ENCODE results near the gene ALG12. TPM values are rescaled to one million over a fixed set of nuclear protein-coding genes. Genes with fewer than 3 reads are reported as not detected.
A peak's percentile ranks its signal among the peaks of the same experiment; 100 is the strongest.

Gene ALG12
- total and polyA plus RNA-seq, 2 of the 4 experiments (the other 2 are of a cell fraction): 7.2 to 10.9 TPM

- intact Hi-C loops (cut with micrococcal nuclease): no loop called here
Measured at GRCh38 chr22:49953027-49953679, 34.9 kb upstream of the ALG12 start.

More at GRCh38 chr22:49953027-49953679, 34.9 kb upstream of the ALG12 start:
- Histone ChIP-seq H4K20me1 (ENCODE audit: insufficient read depth, low read length) (no peaks in the 10 kb centered on the region), H3K4ac (ENCODE audit: low read depth, low read length) (peak overlapping the region; percentile 100), H4K8ac (ENCODE audit: low read depth in 2 of 2, low read length in 2 of 2) (peak overlapping the region in 1 of 2 experiments; percentile 95; a peak in 2 of 4 replicates), H3K56ac (ENCODE audit: extremely low read depth, insufficient read depth, low read length) (no peak overlapping the region), H4K91ac (ENCODE audit: insufficient read depth, low read depth, low read length) (peak overlapping the region; percentile 76), H3K27me3 (ENCODE audit: control insufficient read depth, insufficient read depth, low read length) (no peaks in the 10 kb centered on the region), H3K23ac (ENCODE audit: low read depth, low read length) (no peak overlapping the region), H2BK120ac (ENCODE audit: low read depth, low read length) (peak overlapping the region; percentile 94), H2BK20ac (ENCODE audit: low read depth, low read length) (peak overlapping the region; percentile 79), H2AFZ (replicated peaks; ENCODE audit: low read length, poor library complexity) (peak overlapping the region; percentile 91), H3K27ac (ENCODE audit: insufficient read depth, low read length) (peak overlapping the region; percentile 60; the same call in 1 of the 2 replicates), H2BK5ac (ENCODE audit: low read depth, low read length, poor library complexity, severe bottlenecking) (peak overlapping the region; percentile 86), H3K9me3 (ENCODE audit: control insufficient read depth, insufficient read depth, low read length) (no peaks in the 10 kb centered on the region), H3K18ac (ENCODE audit: low read depth, low read length) (peak overlapping the region; percentile 19), H3K9me1 (ENCODE audit: insufficient read depth, low read length) (peaks cover 23% of the 10 kb centered on the region), H2BK15ac (ENCODE audit: low read depth, low read length) (peak overlapping the region; percentile 71; the same call in 2 of the 3 replicates), H3K4me3 (ENCODE audit: insufficient read depth, low read depth, low read length) (no peak overlapping the region), H3K79me1 (ENCODE audit: low read depth in 1 of 2, low read length in 2 of 2) (0 out of 4 replicates have a peak, but pooled peaks cover 0 to 4% of the 10 kb centered on the region in 2 experiments), H3K14ac (replicated peaks; ENCODE audit: low read depth, low read length) (0 out of 2 replicates have a peak overlapping the region, but pooled peaks have one; percentile 11), H3K9ac (ENCODE audit: low read depth, low read length) (no peak overlapping the region), H3K36me3 (ENCODE audit: control insufficient read depth, insufficient read depth, low read length) (no peaks in the 10 kb centered on the region), H2AK5ac (ENCODE audit: low read depth, low read length) (peak overlapping the region; percentile 99), H3K4me2 (ENCODE audit: low read depth, low read length) (no peak overlapping the region), H2AK9ac (replicated peaks; ENCODE audit: low read depth, low read length, poor library complexity) (peak overlapping the region; percentile 99), H4K5ac (ENCODE audit: low read depth, low read length) (peak overlapping the region; percentile 64), H3K4me1 (ENCODE audit: control insufficient read depth, insufficient read depth, low read length) (peaks cover 40% of the 10 kb centered on the region)
- ATAC-seq (ENCODE audit: low read depth) (no peak), DNase-seq (no peak)
- in situ Hi-C loops (cut with MboI; ENCODE audit: low sequenced_read_pairs): no loop called here
- WGBS, 2 experiments (ENCODE audit: extremely low coverage in 2 of 2, insufficient read length in 1 of 2): 87% methylated on average over 6 of the region's 20 CpGs; no CpG with 5 or more reads in 1 of the 2 experiments
- ChIA-PET CTCF (no interaction called here), POLR2A (ENCODE audit: unreplicated experiment) (no interaction called here)
- dilution Hi-C loops (cut with HindIII; ENCODE audit: low sequenced_read_pairs, unreplicated experiment): no loop called here
- TF ChIP-seq CEBPB (IDR thresholded peaks at IDR 0.05; ENCODE audit: low read depth, low read length): no peak
- no peak for TF ChIP-seq MAZ (IDR thresholded peaks at IDR 0.05; ENCODE audit: borderline replicate concordance, low read depth, low read length)
- no peak for TF ChIP-seq NFE2L2 (IDR thresholded peaks at IDR 0.05; ENCODE audit: low read depth, low read length)
- no peak for TF ChIP-seq SMC3 (IDR thresholded peaks at IDR 0.05; ENCODE audit: low read depth, low read length)
- TF ChIP-seq ELK1 (IDR thresholded peaks at IDR 0.05; ENCODE audit: borderline replicate concordance, low read depth, low read length): no peak
- TF ChIP-seq MXI1 (IDR thresholded peaks at IDR 0.05; ENCODE audit: borderline replicate concordance, low read depth, low read length): no peak
- TF ChIP-seq RFX5 (IDR thresholded peaks at IDR 0.05; ENCODE audit: low read depth, low read length): no peak
- no peak for TF ChIP-seq POLR2A (IDR thresholded peaks at IDR 0.05; ENCODE audit: low read depth, low read length)
- no peak for TF ChIP-seq RAD21 (IDR thresholded peaks at IDR 0.05; ENCODE audit: low read length)
- TF ChIP-seq, protein P1, sequence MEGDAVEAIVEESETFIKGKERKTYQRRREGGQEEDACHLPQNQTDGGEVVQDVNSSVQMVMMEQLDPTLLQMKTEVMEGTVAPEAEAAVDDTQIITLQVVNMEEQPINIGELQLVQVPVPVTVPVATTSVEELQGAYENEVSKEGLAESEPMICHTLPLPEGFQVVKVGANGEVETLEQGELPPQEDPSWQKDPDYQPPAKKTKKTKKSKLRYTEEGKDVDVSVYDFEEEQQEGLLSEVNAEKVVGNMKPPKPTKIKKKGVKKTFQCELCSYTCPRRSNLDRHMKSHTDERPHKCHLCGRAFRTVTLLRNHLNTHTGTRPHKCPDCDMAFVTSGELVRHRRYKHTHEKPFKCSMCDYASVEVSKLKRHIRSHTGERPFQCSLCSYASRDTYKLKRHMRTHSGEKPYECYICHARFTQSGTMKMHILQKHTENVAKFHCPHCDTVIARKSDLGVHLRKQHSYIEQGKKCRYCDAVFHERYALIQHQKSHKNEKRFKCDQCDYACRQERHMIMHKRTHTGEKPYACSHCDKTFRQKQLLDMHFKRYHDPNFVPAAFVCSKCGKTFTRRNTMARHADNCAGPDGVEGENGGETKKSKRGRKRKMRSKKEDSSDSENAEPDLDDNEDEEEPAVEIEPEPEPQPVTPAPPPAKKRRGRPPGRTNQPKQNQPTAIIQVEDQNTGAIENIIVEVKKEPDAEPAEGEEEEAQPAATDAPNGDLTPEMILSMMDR (conservative IDR thresholded peaks at IDR 0.05; ENCODE audit: low read depth, low read length): no peak
- no peak for TF ChIP-seq FOS (IDR thresholded peaks at IDR 0.05; ENCODE audit: low read depth, low read length)
- TF ChIP-seq BHLHE40 (IDR thresholded peaks at IDR 0.05; ENCODE audit: low read depth, low read length): no peak
- no peak for TF ChIP-seq MAFK (IDR thresholded peaks at IDR 0.05; ENCODE audit: low read depth, low read length)
- BruUV-seq (replicated peaks): no TSS peak

Measured in IMR-90 (cell line).